Lung (tissue), 12 donors: ENCODE measurements around the gene SERINC4. TPM values are rescaled to one million over a fixed set of nuclear protein-coding genes. Genes with fewer than 3 reads are reported as not detected.

ENCODE experiments used
- ATAC-seq: fragments of 200-7000 bp; cut with Tn5 transposase; one replicate; pipeline ENCODE4 v1.9.1; 2020; ENCODE audit warnings: moderate number of reproducible peaks; ENCODE audit not compliant: insufficient read depth, low FRiP score
- DNase-seq, 3 donors: peaks; one replicate each; pipeline ENCODE4 v3.0.0-alpha.2; 2013 to 2017
- H3K27ac ChIP-seq, 2 donors: one replicate each; pipeline ENCODE4 v1.5.1; 2013; ENCODE audit warnings: mild to moderate bottlenecking in 2 of 2, moderate library complexity in 2 of 2, control low read depth in 1 of 2, inconsistent platforms in 1 of 2, low read depth in 1 of 2, low read length in 1 of 2
- H3K27me3 ChIP-seq, 3 donors: one replicate each; pipeline ENCODE4 v1.5.1; 2013; ENCODE audit warnings: low read length in 2 of 3; ENCODE audit not compliant: control insufficient read depth in 3 of 3, insufficient read depth in 3 of 3
- H3K36me3 ChIP-seq, 4 donors: one replicate each; pipeline ENCODE4 v1.5.1; 2013; ENCODE audit warnings: low read length in 4 of 4, mild to moderate bottlenecking in 1 of 4, moderate library complexity in 1 of 4; ENCODE audit not compliant: control insufficient read depth in 4 of 4, insufficient read depth in 4 of 4
- H3K4me1 ChIP-seq, 5 donors: one replicate each; pipeline ENCODE4 v1.5.1; 2013; ENCODE audit warnings: low read length in 5 of 5, mild to moderate bottlenecking in 2 of 5, moderate library complexity in 1 of 5; ENCODE audit not compliant: control insufficient read depth in 5 of 5, insufficient read depth in 5 of 5
- H3K4me3 ChIP-seq: one replicate; pipeline ENCODE4 v1.5.1; 2013; ENCODE audit warnings: mild to moderate bottlenecking, control low read depth, moderate library complexity
- H3K9ac ChIP-seq, 2 donors: one replicate each; pipeline ENCODE4 v1.5.1; 2013; ENCODE audit warnings: low read length in 2 of 2, control low read depth in 1 of 2; ENCODE audit not compliant: insufficient read depth in 1 of 2
- H3K9me3 ChIP-seq, 4 donors: one replicate each; pipeline ENCODE4 v1.5.1; 2013; ENCODE audit warnings: low read length in 3 of 4, mild to moderate bottlenecking in 1 of 4, moderate library complexity in 1 of 4; ENCODE audit not compliant: control insufficient read depth in 4 of 4, insufficient read depth in 3 of 4
- WGBS, 2 donors: extraction: QIAGEN DNeasy Blood & Tissue Kit; methylation state at CpG; one replicate each; pipeline ENCODE4 v1.1.7; 2013; 5-methylcytosine and 5-hydroxymethylcytosine counted together
- polyA plus RNA-seq, 2 donors: library from polyadenylated mRNA; stranded (reverse); fragments of 200-250 nt; gene quantifications; one replicate each; pipeline ENCODE4 v1.2.1, GENCODE V29; 2013
- total RNA-seq, 2 donors: library from RNA; depleted of rRNA in 1 of 2; stranded (reverse); fragments of >200 nt in 1 of 2; gene quantifications; one replicate each; pipeline ENCODE4 v1.2.1, GENCODE V29; 2014 to 2021
- TF ChIP-seq, protein P1 (sequence below): IDR thresholded peaks from 2 replicates; pipeline ENCODE4 v1.5.1; 2012; ENCODE audit warnings: mild to moderate bottlenecking; ENCODE audit errors: control extremely low read depth, extremely low read depth
- donor health status: control.
- donor health status: control.
- donor health status: Bipolar disorder and iron deficiency.
- donor health status: healthy.
- donor health status: DM: yes; HTN: yes; CAD: no.

Gene SERINC4
- total and polyA plus RNA-seq, 4 donors, result 0.18 to 0.46 (median 0.24) TPM; not detected in 1

DNA sequence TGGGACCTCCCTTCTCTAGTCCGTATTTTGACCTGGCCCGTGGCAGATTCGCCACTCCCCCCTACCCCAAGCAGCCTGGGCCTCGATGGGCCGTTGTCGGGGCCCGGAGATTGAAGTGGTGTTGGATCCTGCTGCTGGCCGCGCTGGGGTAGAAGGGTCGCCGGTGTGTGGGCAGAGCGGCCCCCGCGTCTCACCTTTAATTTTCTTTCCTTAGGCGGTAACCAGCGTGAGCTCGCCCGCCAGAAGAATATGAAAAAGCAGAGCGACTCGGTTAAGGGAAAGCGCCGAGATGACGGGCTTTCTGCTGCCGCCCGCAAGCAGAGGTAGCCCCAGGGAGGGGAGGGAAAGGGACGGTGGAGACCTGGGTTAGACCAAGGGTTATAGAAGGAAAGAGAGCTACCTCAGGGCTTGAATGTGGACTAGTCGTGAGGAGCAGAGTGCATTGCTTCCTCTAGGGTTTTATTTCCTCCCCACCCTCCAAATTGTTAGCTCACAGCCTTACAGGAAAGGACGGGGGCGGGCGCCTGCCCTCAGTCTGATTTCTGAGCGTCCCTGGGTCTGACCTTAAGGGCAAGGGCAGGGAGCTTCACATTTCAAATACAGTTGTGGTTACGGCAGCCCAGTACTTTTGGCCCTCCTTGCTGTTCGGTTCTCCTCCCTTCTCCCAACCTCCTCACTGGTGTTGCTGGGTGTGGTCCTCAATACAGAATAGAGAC is 7.1 kb downstream of the SERINC4 start:
- ATAC-seq (peak; percentile 12), DNase-seq (peak in 2 of 3 donors; percentile 19 to 38)
- H3K9ac ChIP-seq, result peak overlapping the region; percentile 96 to 99
- H3K4me3 ChIP-seq, result peak overlapping the region; percentile 89
- WGBS, 2 donors, result 2 to 4% methylated on average over 32 to 33 of the region's 33 CpGs
- TF ChIP-seq, protein P1, sequence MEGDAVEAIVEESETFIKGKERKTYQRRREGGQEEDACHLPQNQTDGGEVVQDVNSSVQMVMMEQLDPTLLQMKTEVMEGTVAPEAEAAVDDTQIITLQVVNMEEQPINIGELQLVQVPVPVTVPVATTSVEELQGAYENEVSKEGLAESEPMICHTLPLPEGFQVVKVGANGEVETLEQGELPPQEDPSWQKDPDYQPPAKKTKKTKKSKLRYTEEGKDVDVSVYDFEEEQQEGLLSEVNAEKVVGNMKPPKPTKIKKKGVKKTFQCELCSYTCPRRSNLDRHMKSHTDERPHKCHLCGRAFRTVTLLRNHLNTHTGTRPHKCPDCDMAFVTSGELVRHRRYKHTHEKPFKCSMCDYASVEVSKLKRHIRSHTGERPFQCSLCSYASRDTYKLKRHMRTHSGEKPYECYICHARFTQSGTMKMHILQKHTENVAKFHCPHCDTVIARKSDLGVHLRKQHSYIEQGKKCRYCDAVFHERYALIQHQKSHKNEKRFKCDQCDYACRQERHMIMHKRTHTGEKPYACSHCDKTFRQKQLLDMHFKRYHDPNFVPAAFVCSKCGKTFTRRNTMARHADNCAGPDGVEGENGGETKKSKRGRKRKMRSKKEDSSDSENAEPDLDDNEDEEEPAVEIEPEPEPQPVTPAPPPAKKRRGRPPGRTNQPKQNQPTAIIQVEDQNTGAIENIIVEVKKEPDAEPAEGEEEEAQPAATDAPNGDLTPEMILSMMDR, result no peak
- peak overlapping the region; percentile 95 to 96 for H3K27ac ChIP-seq
- H3K9me3 ChIP-seq, result no peaks in the 10 kb centered on the region
- peaks cover 3 to 21% (median 16%) of the 10 kb centered on the region in 5 donors for H3K4me1 ChIP-seq
- peaks cover 0 to 32% (median 24%) of the 10 kb centered on the region in 4 donors for H3K36me3 ChIP-seq
- H3K27me3 ChIP-seq, result no peaks in the 10 kb centered on the region

DNA sequence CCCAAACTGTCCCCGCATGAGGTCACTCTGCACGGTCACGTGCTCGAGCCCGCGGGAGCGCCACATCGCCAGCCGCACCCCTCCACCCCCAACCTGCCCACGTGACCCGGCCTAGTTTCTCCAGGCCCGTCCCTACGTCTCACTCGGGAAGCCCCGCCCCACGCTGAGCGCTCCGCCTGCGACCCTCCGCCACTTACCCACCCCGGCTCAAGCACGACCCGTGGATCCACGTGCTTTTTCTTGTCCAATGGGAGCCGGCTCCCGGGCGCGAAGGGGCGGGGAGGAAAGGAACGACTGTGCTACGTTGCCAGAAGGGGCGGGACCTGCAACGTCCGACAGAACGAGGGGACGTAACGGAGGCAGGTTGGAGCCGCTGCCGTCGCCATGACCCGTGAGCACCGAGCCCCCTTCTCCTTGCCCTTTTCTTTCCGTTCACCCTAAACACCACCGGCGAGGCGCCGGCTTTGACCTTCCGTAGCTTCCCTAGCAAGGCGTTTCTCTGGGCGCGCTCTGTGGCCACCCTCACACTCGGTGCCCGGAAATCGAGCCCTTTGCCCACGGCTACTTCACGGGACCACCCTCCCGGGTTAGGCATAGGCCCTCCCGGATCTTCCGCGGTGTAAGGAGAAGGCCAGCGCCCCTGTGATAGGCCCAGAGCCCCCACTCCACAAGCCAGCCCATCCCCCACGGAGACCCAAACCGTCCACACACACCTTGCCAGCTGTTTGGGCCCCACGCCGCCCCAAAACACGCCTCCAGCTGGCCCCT is 7.8 kb downstream of the SERINC4 start, which contains the start of gene SERF2:
SERF2 (plus strand) TSS at position 328 of the 768 bp plus-strand sequence; CDS start at position 385, 57 bp downstream.
- Histone ChIP-seq H3K27ac (peak within 1 kb of the TSS; percentile 95 to 96), H3K27me3 (no peaks in the 10 kb centered on the region), H3K9me3 (no peaks in the 10 kb centered on the region), H3K36me3 (peaks cover 0 to 28% (median 23%) of the 10 kb centered on the region in 4 donors), H3K4me3 (peak within 1 kb of the TSS; percentile 89), H3K4me1 (peaks cover 3 to 21% (median 16%) of the 10 kb centered on the region in 5 donors), H3K9ac (peak within 1 kb of the TSS; percentile 98 to 99)
- 0% methylated on average over 63 to 66 of the region's 66 CpGs for WGBS, 2 donors
- TF ChIP-seq, protein P1, result no peak
- DNase-seq, result peak; percentile 100
- ATAC-seq, result peak; percentile 96

DNA sequence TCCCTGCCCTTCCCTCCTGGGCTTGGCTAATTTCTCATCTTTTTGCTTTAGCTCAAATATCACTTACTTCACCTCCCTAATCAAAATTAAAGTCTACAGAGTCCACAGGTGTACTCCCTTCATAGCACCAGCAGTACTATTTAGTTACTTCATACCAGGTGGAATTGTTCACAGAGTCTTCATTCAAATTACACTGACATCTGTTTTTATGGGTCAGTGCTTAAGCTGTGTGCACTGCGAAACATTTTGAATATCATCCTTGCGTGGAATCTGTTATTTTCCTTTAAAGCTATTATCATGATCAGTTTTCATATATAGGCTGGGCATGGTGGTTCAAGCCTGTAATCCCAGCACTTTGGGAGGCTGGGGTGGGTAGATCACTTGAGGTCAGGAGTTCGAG is 10.6 kb downstream of the SERINC4 start:
- peaks cover 3 to 16% (median 8%) of the 10 kb centered on the region in 5 donors for H3K4me1 ChIP-seq
- ATAC-seq (no peak), DNase-seq (no peak)
- H3K27me3 ChIP-seq, result no peaks in the 10 kb centered on the region
- H3K36me3 ChIP-seq, result peaks cover 0 to 10% (median 8%) of the 10 kb centered on the region in 4 donors
- TF ChIP-seq, protein P1, result no peak
- no peak overlapping the region for H3K27ac ChIP-seq
- no peak overlapping the region for H3K4me3 ChIP-seq
- H3K9me3 ChIP-seq, result no peaks in the 10 kb centered on the region
- WGBS, 2 donors, result 95 to 99% methylated on average over 3 of the region's 3 CpGs
- no peak overlapping the region for H3K9ac ChIP-seq
